ENCODE measurements around the gene LSAMP.
A peak's percentile ranks its signal among the peaks of the same experiment; 100 is the strongest.

The LSAMP gene

GRCh38 chr3:115916866-115917265 lies 528.4 kb downstream of the LSAMP start:
- DNase-seq (ENCODE audit: low spot score) = no peak
- ChIA-PET POLR2A (ENCODE audit: low non-redundant PET) (no interaction called here), CTCF (interaction anchor here (0.6 to 1.2 kb wide), 2 partner anchors 21 to 519 kb away, joined by 3 to 5 read pairs; no protein-coding TSS in a partner anchor)
- no peak overlapping the region for H3K27ac ChIP-seq
- TF ChIP-seq, protein P1, sequence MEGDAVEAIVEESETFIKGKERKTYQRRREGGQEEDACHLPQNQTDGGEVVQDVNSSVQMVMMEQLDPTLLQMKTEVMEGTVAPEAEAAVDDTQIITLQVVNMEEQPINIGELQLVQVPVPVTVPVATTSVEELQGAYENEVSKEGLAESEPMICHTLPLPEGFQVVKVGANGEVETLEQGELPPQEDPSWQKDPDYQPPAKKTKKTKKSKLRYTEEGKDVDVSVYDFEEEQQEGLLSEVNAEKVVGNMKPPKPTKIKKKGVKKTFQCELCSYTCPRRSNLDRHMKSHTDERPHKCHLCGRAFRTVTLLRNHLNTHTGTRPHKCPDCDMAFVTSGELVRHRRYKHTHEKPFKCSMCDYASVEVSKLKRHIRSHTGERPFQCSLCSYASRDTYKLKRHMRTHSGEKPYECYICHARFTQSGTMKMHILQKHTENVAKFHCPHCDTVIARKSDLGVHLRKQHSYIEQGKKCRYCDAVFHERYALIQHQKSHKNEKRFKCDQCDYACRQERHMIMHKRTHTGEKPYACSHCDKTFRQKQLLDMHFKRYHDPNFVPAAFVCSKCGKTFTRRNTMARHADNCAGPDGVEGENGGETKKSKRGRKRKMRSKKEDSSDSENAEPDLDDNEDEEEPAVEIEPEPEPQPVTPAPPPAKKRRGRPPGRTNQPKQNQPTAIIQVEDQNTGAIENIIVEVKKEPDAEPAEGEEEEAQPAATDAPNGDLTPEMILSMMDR (conservative IDR thresholded peaks at IDR 0.05; ENCODE audit: low read depth) = no peak

DNA sequence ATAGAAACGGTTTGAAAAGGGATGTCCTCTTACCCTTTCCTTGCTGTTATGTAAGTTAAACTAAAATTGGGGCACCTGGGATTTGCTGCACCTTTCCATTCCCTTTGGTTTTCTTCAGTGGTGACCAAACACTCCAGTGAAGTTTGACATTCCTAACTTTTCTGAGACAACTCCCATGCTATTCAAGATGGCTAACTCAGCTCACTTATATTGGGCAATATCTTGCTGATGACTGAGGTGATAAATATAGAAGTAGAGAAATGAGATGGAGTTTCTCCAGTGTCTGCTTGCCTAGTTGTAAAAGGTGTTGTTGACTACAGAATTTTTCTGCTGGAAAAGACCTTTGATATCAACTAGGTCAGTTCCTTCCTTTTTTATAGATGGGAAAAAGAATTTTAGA lies 530.2 kb downstream of the LSAMP start:
- CTCF ChIA-PET = no interaction called here
- TF ChIP-seq, protein P1 (conservative IDR thresholded peaks at IDR 0.05; ENCODE audit: low read depth) = no peak
- DNase-seq (ENCODE audit: low spot score) = no peak
- POLR2A ChIA-PET (ENCODE audit: low non-redundant PET) = no interaction called here
- H3K27ac ChIP-seq = no peak overlapping the region

DNA sequence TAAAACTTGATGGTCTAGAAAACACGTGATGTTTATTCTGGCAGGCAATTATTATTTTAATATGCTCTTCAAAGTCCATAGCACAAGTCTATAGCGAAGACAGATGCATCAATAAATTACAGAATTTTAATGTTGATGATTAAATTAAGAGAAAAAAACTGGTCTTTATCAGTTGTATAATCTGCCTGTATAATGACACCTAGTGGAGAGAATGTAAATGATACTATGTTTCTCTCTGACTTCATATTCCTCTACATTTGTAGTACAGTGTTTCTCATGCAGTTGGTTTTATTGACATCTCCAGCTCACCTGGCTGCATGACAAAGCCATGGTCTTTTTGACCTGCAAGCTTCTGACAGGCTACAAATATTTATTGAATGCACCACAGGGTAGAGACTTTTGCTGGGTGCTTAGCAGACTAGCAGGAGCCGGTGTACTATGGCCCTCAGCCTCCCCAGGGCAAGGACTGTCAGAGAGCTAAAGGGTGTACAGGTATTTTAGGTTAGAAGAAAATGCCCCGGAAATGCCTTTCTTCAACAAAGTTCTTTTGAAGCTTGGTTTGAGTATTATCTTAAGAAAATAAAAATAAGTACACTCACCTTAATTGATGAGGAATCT lies 532.1 kb downstream of the LSAMP start:
- DNase-seq (ENCODE audit: low spot score) = peak; percentile 24
- TF ChIP-seq, protein P1 (conservative IDR thresholded peaks at IDR 0.05; ENCODE audit: low read depth) = peak; percentile 21; the same call in 1 of the 2 replicates
- POLR2A ChIA-PET (ENCODE audit: low non-redundant PET) = no interaction called here
- H3K27ac ChIP-seq = no peak overlapping the region
- CTCF ChIA-PET = interaction anchor here (0.6 kb wide), 1 partner anchor 455 kb away, joined by 3 read pairs; no protein-coding TSS in a partner anchor

DNA sequence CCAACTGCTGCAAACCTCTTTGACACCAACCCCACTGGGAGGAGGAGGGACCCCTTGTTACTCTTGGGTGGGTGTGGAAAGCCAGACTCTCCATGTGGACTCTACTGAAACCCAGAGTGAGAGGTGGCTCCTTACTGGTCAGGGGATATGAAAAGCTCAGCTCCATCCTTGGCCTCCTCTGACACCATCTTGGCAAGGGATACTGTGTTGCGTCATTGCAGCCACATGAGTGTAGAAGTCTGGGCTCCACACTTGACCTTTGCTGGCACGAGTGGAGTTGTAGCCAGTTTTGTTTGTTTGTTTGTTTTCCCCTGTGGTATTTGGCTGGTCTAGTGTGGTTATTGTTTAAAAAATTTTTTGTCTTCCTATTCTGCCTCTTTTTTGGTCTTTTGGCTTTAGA lies 532.9 kb downstream of the LSAMP start:
- ChIA-PET CTCF (no interaction called here), POLR2A (ENCODE audit: low non-redundant PET) (no interaction called here)
- H3K27ac ChIP-seq = no peak overlapping the region
- no peak for DNase-seq (ENCODE audit: low spot score)
- TF ChIP-seq, protein P1 (conservative IDR thresholded peaks at IDR 0.05; ENCODE audit: low read depth) = no peak

DNA sequence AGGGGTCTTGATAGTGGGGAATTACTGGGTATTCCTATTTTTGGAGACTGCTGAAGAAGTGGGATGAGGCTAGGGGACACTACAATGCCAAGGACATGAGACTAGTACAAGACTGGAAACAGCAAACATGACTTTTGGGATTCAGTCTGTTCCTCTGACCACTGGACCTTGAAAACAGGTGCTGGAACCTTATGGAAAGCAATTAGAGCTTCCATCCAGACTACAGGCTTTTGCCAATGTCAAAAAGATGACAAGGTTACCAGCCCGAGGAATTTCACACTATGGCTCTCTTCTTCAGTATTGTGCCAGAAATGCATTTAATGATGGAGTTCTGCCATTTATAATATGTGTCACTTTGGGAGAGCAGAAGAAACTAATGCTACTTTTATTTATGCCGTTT lies 539.4 kb downstream of the LSAMP start:
- DNase-seq (ENCODE audit: low spot score) = no peak
- TF ChIP-seq, protein P1 (conservative IDR thresholded peaks at IDR 0.05; ENCODE audit: low read depth) = no peak
- H3K27ac ChIP-seq = no peak overlapping the region
- POLR2A ChIA-PET (ENCODE audit: low non-redundant PET) = no interaction called here
- CTCF ChIA-PET = interaction anchor here (0.7 kb wide), 1 partner anchor 25 kb away, joined by 3 read pairs; no protein-coding TSS in a partner anchor

GRCh38 chr3:115903843-115904242 lies 541.4 kb downstream of the LSAMP start:
- H3K27ac ChIP-seq = no peak overlapping the region
- TF ChIP-seq, protein P1 (conservative IDR thresholded peaks at IDR 0.05; ENCODE audit: low read depth) = no peak
- no peak for DNase-seq (ENCODE audit: low spot score)
- ChIA-PET CTCF (interaction anchor here (0.7 kb wide), 1 partner anchor 1071 kb away, joined by 3 read pairs; no protein-coding TSS in a partner anchor), POLR2A (ENCODE audit: low non-redundant PET) (no interaction called here)
